ES-I3 (cell line): ENCODE measurements around the gene NUP214.
"Not testable (repeated sequence)": the region's sequence is repeated elsewhere in the genome, so short reads cannot be mapped to it uniquely, and the experiment has no call there.

Experiments used
- H3K36me3 ChIP-seq: 2 replicates; pipeline ENCODE4 v1.6.1; 2013; ENCODE audit warnings: mild to moderate bottlenecking, low read length, control low read depth, moderate library complexity; ENCODE audit not compliant: insufficient read depth
- H3K4me1 ChIP-seq: 2 replicates; pipeline ENCODE4 v1.6.1; 2013; ENCODE audit warnings: mild to moderate bottlenecking, control low read depth, low read length; ENCODE audit not compliant: insufficient read depth
- H3K9ac ChIP-seq: 2 replicates; pipeline ENCODE4 v1.6.1; 2013; ENCODE audit warnings: low read depth, mild to moderate bottlenecking, low read length, moderate library complexity
- H3K9me3 ChIP-seq: 2 replicates; pipeline ENCODE4 v1.6.1; 2013; ENCODE audit warnings: mild to moderate bottlenecking, low read length, moderate library complexity; ENCODE audit not compliant: control insufficient read depth, insufficient read depth

The NUP214 gene

DNA sequence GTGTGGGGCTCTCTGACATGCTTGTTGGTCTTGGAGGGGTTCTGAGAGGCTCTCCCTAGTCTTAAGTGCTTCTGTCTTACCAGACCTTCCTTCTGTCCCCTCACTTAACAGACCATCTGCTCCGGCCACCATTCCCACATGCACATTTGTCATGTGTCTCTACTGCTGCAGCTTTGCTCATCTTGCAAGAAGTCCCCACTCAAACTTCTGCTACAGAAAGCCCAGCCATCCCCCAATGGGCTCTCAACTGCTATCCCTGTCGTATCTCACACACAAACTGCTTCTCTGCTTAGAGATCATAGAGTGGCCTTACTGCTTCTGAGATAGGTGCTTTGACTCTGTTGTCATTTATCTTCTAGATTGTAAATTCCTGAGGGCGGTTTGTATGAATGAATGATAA lies 69.4 kb downstream of the NUP214 start:
- Histone ChIP-seq H3K9me3 (no peaks in the 10 kb centered on the region), H3K4me1 (no peaks in the 10 kb centered on the region; the same call in 1 of the 2 replicates), H3K36me3 (peaks cover 35% of the 10 kb centered on the region), H3K9ac (no peak overlapping the region)

DNA sequence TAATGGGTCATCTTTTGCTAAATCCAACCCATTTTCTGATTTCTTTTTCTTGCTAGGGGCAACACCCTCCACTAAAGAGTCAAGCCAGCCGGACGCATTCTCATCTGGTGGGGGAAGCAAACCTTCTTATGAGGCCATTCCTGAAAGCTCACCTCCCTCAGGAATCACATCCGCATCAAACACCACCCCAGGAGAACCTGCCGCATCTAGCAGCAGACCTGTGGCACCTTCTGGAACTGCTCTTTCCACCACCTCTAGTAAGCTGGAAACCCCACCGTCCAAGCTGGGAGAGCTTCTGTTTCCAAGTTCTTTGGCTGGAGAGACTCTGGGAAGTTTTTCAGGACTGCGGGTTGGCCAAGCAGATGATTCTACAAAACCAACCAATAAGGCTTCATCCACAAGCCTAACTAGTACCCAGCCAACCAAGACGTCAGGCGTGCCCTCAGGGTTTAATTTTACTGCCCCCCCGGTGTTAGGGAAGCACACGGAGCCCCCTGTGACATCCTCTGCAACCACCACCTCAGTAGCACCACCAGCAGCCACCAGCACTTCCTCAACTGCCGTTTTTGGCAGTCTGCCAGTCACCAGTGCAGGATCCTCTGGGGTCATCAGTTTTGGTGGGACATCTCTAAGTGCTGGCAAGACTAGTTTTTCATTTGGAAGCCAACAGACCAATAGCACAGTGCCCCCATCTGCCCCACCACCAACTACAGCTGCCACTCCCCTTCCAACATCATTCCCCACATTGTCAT lies 72.0 kb downstream of the NUP214 start:
- no peaks in the 10 kb centered on the region for H3K4me1 ChIP-seq
- H3K9ac ChIP-seq, result no peak overlapping the region
- H3K36me3 ChIP-seq, result peaks cover 39% of the 10 kb centered on the region
- no peaks in the 10 kb centered on the region for H3K9me3 ChIP-seq

DNA sequence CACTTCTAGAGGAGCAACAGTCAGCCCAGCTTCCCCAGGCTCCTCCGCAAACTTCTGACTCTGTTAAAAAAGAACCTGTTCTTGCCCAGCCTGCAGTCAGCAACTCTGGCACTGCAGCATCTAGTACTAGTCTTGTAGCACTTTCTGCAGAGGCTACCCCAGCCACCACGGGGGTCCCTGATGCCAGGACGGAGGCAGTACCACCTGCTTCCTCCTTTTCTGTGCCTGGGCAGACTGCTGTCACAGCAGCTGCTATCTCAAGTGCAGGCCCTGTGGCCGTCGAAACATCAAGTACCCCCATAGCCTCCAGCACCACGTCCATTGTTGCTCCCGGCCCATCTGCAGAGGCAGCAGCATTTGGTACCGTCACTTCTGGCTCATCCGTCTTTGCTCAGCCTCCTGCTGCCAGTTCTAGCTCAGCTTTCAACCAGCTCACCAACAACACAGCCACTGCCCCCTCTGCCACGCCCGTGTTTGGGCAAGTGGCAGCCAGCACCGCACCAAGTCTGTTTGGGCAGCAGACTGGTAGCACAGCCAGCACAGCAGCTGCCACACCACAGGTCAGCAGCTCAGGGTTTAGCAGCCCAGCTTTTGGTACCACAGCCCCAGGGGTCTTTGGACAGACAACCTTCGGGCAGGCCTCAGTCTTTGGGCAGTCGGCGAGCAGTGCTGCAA lies 72.8 kb downstream of the NUP214 start:
- Histone ChIP-seq H3K36me3 (peaks cover 39% of the 10 kb centered on the region), H3K9me3 (no peaks in the 10 kb centered on the region), H3K4me1 (no peaks in the 10 kb centered on the region), H3K9ac (no peak overlapping the region)

DNA sequence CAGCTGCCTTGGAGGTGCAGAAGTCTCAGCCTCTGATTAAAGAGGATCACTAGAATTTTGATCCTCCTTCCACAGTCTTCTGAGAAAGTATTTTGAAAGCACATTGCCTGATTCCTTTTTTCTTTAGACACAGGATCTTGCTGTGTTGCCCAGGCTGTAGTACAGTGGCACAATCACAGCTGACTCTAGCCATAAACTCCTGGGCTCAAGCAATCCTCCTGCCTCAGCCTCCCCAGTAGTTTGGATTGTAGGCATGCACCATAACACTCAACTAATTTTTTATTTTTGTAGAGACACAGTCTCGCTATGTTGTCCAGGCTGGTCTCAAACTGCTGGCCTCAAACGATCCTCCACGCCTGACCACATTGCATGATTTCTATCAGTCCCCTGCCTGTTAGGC lies 76.5 kb downstream of the NUP214 start:
- Histone ChIP-seq H3K36me3 (peaks cover 28% of the 10 kb centered on the region), H3K9ac (no peak overlapping the region), H3K9me3 (no peaks in the 10 kb centered on the region), H3K4me1 (no peaks in the 10 kb centered on the region)

DNA sequence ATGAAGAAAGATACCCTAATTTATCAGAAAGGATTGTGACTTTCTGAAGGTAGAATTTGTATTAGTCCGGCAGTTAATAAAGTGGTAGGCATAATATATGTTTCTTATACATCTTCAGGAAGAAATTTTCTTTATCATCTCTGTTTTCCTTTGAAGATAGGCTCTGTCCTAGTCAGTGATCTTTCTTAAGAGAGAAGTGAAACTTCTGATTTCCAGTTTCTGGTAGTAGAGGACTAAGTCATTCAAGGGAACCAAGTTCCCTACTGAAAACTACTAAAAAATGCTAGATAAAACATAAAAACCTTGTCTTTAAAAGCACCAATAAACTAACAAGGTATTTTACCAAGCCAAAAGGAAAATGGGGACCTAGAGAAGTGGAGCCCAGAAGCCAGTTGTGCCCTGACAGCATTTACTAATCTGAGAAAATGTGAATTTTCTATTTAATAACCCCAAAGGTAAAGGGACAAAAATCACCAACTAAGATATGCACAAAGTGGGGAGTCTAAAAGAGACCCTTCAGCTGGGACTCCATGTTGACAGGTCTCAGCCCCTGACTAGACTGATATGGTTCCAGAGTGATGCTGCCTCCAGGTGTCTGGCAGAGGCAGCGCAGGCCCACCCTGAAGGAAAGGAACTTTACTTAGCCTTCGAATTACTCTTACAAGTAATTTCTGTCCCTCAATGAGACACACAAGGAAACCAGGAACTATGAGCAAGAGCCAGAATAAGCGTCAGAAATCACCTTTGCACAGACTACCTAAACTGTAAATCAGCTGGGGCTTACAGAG lies 78.2 kb downstream of the NUP214 start:
- Histone ChIP-seq H3K4me1 (no peaks in the 10 kb centered on the region), H3K36me3 (peaks cover 15% of the 10 kb centered on the region), H3K9ac (no peak overlapping the region), H3K9me3 (no peaks in the 10 kb centered on the region)

DNA sequence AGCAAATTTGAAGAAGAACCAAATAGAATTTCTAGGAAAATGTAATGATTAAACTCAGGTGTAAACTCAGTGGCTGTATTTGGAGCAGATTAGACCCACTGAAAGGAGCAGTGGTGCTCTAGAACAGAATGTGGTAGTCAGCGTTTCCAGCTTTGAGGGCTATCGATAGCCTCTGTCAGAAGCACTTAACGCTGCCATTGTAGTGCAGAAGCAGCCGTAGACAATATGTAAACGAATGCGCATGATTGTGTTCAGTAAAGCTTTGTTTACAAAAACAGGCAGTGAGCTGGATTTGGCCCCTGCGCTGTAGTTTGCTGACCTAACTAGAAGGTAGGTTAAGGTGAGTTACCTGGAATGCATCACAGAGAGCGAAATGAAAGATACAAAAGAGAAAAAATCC lies 78.9 kb downstream of the NUP214 start:
- H3K9ac ChIP-seq, result no peak overlapping the region

DNA sequence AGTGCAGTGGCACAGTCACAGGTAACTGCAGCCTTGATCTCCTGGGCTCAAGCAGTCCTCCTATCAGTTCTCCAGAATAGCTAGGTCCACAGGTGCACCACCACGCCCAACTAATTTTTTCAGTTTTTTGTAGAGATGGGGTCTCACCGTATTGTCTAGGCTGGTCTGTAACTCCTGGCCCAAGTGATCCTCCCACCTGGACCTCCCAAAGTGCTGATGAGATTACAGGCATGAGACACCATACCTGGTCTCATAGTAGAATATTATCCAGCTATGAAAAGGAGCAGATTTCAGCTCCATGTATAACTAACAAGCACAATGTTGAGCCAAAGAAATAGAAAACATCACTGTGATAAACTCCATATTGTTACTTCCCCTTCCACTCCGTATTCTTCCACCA lies 81.1 kb downstream of the NUP214 start:
- peaks cover under 1% of the 10 kb centered on the region; the same call in 1 of the 2 replicates for H3K9me3 ChIP-seq
- peaks cover 11% of the 10 kb centered on the region for H3K36me3 ChIP-seq
- H3K9ac ChIP-seq, result no peak overlapping the region
- no peaks in the 10 kb centered on the region for H3K4me1 ChIP-seq

More for the DNA sequence above, 78.9 kb downstream of the NUP214 start:
- peaks cover 14% of the 10 kb centered on the region for H3K36me3 ChIP-seq
- no peaks in the 10 kb centered on the region for H3K9me3 ChIP-seq
- no peaks in the 10 kb centered on the region for H3K4me1 ChIP-seq

DNA sequence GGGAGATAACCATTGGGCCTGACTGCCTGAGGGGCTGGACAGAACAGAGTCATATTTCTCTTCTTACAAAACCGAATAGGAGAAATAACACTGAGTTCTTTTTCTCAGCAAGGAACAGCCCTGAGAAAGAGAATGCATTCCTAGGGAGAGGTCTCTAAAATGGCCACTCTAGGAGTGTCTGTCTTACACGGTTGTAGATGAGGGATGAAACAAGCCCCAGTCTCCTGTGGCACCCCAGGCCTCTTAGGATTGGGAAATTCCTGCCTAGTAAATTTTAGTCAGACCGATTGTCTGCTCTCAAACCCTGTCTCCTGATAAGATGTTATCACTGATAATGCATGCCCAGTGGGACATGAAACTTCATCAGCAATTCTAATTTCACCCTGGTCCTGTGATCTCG lies 86.5 kb downstream of the NUP214 start:
- not testable (repeated sequence) for H3K4me1 ChIP-seq, H3K36me3 ChIP-seq, H3K9ac ChIP-seq

DNA sequence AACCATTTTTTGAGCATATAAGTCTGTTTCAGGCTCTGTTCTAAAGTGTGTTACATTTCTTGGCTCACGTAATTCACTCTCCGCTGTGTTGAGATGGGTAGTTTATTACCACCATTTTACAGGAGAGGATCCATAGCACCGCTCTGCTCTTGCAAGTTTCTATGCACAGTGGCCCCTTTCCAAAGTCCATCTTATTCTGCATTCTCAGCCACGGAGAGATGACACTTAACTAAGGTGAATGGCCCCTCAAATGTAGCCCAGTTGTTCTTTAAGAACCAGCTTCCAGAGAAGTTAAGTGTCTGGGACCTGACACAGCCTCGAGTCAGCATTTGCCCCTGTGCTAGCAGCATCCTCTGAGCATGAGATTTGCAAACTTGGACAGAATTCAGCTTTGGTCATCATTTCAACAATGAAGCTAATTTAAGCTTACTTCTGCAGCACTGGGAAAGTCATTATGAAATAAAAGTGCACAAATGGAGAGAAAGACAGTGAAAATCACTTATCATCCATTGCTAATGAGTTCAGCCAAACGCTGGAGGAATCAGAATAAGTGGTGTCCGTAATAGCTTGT lies 89.0 kb downstream of the NUP214 start:
- Histone ChIP-seq H3K9ac (no peak overlapping the region), H3K36me3 (no peaks in the 10 kb centered on the region; the same call in none of the 2 replicates), H3K4me1 (no peaks in the 10 kb centered on the region), H3K9me3 (peaks cover 7% of the 10 kb centered on the region; the same call in 1 of the 2 replicates)

More for the DNA sequence above, 86.5 kb downstream of the NUP214 start:
- H3K9me3 ChIP-seq, result not testable (repeated sequence)

DNA sequence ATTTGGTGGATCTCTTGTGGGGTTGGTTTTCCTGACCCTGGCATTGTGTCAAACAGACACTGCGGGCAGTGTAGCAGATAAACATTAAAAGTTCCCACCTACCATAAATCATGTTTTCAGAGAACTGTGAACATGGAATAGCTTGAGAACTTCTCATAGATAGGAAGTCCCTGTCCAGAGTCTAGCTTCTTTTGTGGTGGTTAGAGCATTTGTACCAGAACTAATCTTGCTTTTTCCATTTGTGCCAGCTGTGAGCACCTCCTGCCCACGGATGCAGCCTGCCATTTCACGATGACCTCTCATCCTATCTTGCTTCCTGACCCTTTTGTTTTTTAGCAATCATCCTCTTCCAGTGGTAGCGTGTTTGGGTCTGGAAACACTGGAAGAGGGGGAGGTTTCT lies 89.5 kb downstream of the NUP214 start:
- no peaks in the 10 kb centered on the region for H3K4me1 ChIP-seq
- no peaks in the 10 kb centered on the region; the same call in none of the 2 replicates for H3K36me3 ChIP-seq

DNA sequence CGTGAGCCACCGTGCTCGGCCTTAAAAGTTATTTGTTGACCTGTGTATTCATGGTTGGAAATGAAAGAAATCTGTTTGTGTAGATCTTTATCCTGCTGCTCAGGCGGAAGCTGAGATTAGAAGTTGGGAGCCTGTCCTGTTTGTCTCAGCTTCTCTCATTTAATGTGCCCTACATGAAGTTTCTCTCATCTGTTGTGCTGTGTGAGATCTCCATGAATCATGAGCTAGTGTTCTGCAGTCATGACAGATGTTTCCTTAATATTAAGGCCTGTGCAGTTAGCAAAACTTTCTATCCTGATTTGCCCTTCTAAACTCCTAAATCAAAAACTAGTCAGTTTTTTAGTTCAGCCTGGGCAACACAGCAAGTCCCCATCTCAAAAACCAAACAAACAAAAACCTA lies 91.4 kb downstream of the NUP214 start:
- no peaks in the 10 kb centered on the region for H3K4me1 ChIP-seq
- no peak overlapping the region for H3K9ac ChIP-seq
- H3K9me3 ChIP-seq, result peaks cover 4% of the 10 kb centered on the region; the same call in 1 of the 2 replicates
- H3K36me3 ChIP-seq, result peaks cover 5% of the 10 kb centered on the region

More for the DNA sequence above, 89.5 kb downstream of the NUP214 start:
- H3K9me3 ChIP-seq, result peaks cover 7% of the 10 kb centered on the region; the same call in 1 of the 2 replicates
- no peak overlapping the region for H3K9ac ChIP-seq

DNA sequence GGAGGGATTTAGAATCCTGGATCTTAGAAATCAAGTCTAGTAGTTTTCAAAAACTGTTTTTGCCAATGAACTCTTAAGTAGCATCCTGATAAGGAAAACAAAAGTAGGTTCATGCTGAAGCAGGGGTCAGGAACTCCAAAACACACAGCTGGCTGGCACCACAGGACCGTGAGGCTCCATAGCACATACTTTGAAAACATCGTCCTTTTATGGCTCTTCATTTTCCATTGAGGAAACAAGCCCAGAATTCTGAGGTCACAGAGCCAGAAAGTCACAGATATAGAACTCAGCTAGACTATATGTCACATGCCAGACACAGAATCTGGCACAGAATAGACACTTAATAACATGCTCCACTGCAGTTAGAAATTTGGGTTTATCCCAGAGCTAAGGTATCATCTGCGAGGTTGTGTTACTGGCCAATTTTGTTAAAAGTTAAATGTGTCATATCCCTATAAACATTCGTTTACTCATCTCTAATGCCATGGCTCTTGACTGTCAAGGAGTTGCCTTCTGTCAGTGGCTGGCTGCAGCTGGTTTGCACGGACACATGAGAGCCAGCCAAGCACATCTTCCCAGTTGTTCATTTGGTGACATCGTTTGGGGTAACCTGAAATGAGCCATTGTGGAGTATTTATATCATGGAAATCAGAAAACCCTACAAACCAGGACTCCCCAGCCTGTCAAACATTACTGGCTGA lies 92.1 kb downstream of the NUP214 start:
- Histone ChIP-seq H3K4me1 (no peaks in the 10 kb centered on the region), H3K9ac (no peak overlapping the region), H3K36me3 (peaks cover 5% of the 10 kb centered on the region), H3K9me3 (no peaks in the 10 kb centered on the region; the same call in 1 of the 2 replicates)

DNA sequence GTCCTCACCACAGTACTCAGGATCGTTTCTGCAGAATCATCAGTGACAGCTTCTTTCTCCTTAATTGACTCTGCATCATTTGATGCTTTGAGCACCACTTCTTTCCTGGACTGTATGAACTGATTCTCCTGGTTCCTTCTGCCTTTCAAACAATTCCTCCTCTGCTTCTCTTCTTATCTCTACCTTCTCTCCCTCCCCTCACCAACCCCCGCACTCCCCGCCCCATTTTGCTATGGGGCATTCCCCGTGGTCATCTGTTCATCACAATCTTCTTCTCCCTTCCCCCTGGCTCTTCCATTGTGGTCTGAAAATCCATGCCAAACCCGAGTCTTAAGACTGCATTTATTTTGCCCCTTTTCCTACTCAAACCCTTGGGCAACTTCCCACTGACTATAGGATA lies 93.0 kb downstream of the NUP214 start:
- Histone ChIP-seq H3K9me3 (no peaks in the 10 kb centered on the region), H3K4me1 (no peaks in the 10 kb centered on the region), H3K9ac (no peak overlapping the region), H3K36me3 (peaks cover 5% of the 10 kb centered on the region)

DNA sequence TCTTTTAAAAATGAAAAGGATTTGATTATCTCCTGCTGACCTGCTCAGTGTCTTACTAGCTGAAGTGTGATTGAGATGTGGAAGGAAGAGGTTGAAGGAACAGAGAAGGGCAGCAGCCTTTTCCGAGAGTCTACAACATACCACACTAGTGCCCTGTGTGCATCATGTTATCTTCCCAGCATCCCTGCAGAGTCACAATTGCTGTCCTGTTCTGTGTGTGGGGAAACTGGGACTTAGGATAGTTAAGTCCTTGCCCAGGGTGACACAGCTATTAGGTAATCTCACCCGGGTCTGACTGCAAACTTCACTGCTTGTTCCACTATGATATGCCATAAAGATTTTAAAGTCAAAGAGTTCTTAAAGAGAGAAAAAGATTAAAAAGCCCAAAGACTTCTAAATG lies 95.1 kb downstream of the NUP214 start:
- Histone ChIP-seq H3K4me1 (no peaks in the 10 kb centered on the region), H3K9me3 (no peaks in the 10 kb centered on the region), H3K36me3 (peaks cover 5% of the 10 kb centered on the region), H3K9ac (no peak overlapping the region)
